Loucy (cell line): ENCODE results near the gene BICRAL.

Experiments
- H2AFZ ChIP-seq: fragments of 200-600 bp; sonication (generic); 2 replicates; pipeline ENCODE4 v1.6.0; 2016; ENCODE audit warnings: antibody characterized with exemption, mild to moderate bottlenecking, low read length, moderate library complexity
- H3F3A ChIP-seq: fragments of 200-600 bp; 2 replicates; pipeline ENCODE4 v1.6.0; 2016; ENCODE audit warnings: antibody characterized with exemption, low read depth, mild to moderate bottlenecking
- H3K27me3 ChIP-seq: fragments of 200-600 bp; sonication (generic); 2 replicates; pipeline ENCODE4 v1.6.1; 2014; ENCODE audit warnings: low read length, mild to moderate bottlenecking; ENCODE audit not compliant: insufficient read depth, poor library complexity, severe bottlenecking
- H3K36me3 ChIP-seq: fragments of 200-600 bp; sonication (generic); 2 replicates; pipeline ENCODE4 v1.6.1; 2016; ENCODE audit warnings: low read length; ENCODE audit not compliant: insufficient read depth
- H3K4me1 ChIP-seq: fragments of 200-600 bp; sonication (generic); 2 replicates; pipeline ENCODE4 v1.5.1; 2014; ENCODE audit warnings: low read length, mild to moderate bottlenecking; ENCODE audit not compliant: insufficient read depth, poor library complexity, severe bottlenecking
- H3K4me2 ChIP-seq: fragments of 200-600 bp; sonication (generic); 2 replicates; pipeline ENCODE4 v1.6.0; 2014; ENCODE audit warnings: antibody characterized with exemption, low read length, low read depth, mild to moderate bottlenecking; ENCODE audit not compliant: poor library complexity, severe bottlenecking
- H3K4me3 ChIP-seq: fragments of 200-600 bp; sonication (generic); 2 replicates; pipeline ENCODE4 v1.5.1; 2014; ENCODE audit warnings: low read length, mild to moderate bottlenecking, mixed read lengths; ENCODE audit not compliant: poor library complexity, severe bottlenecking
- H3K79me2 ChIP-seq: fragments of 200-600 bp; sonication (generic); 2 replicates; pipeline ENCODE4 v1.6.1; 2014; ENCODE audit warnings: low read length; ENCODE audit not compliant: insufficient read depth
- H3K9ac ChIP-seq: fragments of 200-600 bp; sonication (generic); 2 replicates; pipeline ENCODE4 v1.6.0; 2014; ENCODE audit warnings: mild to moderate bottlenecking, low read depth, low read length, moderate library complexity; ENCODE audit not compliant: poor library complexity, severe bottlenecking
- H3K9me2 ChIP-seq: fragments of 200-600 bp; sonication (generic); replicated peaks from 2 replicates; pipeline ENCODE4 v1.6.1; 2016; ENCODE audit warnings: low read depth, low read length, mixed read lengths
- H3K9me3 ChIP-seq: fragments of 200-600 bp; sonication (generic); 2 replicates; pipeline ENCODE4 v1.6.1; 2014; ENCODE audit warnings: mild to moderate bottlenecking, antibody characterized with exemption, low read length, low read depth; ENCODE audit not compliant: insufficient read depth
- H4K20me1 ChIP-seq: fragments of 200-600 bp; sonication (generic); 2 replicates; pipeline ENCODE4 v1.6.0; 2014; ENCODE audit warnings: antibody characterized with exemption, low read length, mild to moderate bottlenecking; ENCODE audit not compliant: insufficient read depth, poor library complexity, severe bottlenecking
- CTCF ChIP-seq: fragments of 200-600 bp; sonication (generic); conservative IDR thresholded peaks from 2 replicates; pipeline ENCODE4 v1.5.1; 2014; ENCODE audit warnings: mild to moderate bottlenecking, antibody characterized with exemption, low read length
- EZH2phosphoT487 ChIP-seq: fragments of 200-600 bp; IDR thresholded peaks from 2 replicates; pipeline ENCODE4 v1.6.1; 2018; ENCODE audit warnings: antibody characterized with exemption, mild to moderate bottlenecking, moderate library complexity, borderline replicate concordance

BICRAL gene

GRCh38 chr6:42841844-42842584, 60.2 kb downstream of the BICRAL start:
- Histone ChIP-seq H4K20me1 (no peaks in the 10 kb centered on the region), H3K79me2 (no peaks in the 10 kb centered on the region), H3F3A (no peaks in the 10 kb centered on the region), H3K4me3 (no peak overlapping the region), H3K27me3 (no peaks in the 10 kb centered on the region), H3K4me2 (no peak overlapping the region), H3K36me3 (peaks cover 4% of the 10 kb centered on the region; the same call in 1 of the 2 replicates), H3K9me2 (no peaks in the 10 kb centered on the region), H3K9ac (no peak overlapping the region), H2AFZ (no peak overlapping the region), H3K9me3 (no peaks in the 10 kb centered on the region), H3K4me1 (no peaks in the 10 kb centered on the region)
- TF ChIP-seq CTCF (no peak), EZH2phosphoT487 (no peak)

GRCh38 chr6:42845327-42845694, 63.5 kb downstream of the BICRAL start:
- no peaks in the 10 kb centered on the region for H3K27me3 ChIP-seq
- no peaks in the 10 kb centered on the region for H3K4me1 ChIP-seq
- no peaks in the 10 kb centered on the region for H3K9me2 ChIP-seq
- no peaks in the 10 kb centered on the region for H3K79me2 ChIP-seq
- no peaks in the 10 kb centered on the region for H3K9me3 ChIP-seq
- no peak overlapping the region for H3K4me2 ChIP-seq
- H3K4me3 ChIP-seq = no peak overlapping the region
- H3K9ac ChIP-seq = no peak overlapping the region
- H3F3A ChIP-seq = no peaks in the 10 kb centered on the region
- no peak for TF ChIP-seq CTCF
- peaks cover 4% of the 10 kb centered on the region; the same call in 1 of the 2 replicates for H3K36me3 ChIP-seq
- H2AFZ ChIP-seq = no peak overlapping the region
- H4K20me1 ChIP-seq = no peaks in the 10 kb centered on the region

DNA sequence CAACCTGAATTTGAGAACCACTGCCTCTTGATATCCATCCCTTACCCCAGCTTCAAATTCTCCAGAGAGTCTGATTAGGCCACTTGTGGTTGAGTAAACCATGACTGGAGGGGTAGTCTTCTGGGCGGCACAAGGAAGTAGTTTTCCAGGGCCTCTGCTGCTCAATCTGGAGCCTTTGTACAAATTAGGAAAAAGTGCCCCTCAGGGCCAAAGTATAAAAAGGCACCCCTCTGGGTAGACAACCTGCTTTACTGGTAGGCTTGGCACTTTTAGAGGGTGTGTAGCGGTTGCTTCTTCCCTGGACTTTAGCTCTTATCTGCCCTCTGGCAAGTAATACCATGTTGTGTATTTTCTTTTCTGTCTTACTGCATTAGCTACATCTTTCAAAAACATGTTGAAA, 64.7 kb downstream of the BICRAL start:
- H3K4me1 ChIP-seq = no peaks in the 10 kb centered on the region
- H3K27me3 ChIP-seq = no peaks in the 10 kb centered on the region
- H3K79me2 ChIP-seq = no peaks in the 10 kb centered on the region
- no peak for TF ChIP-seq EZH2phosphoT487
- TF ChIP-seq CTCF = no peak
- no peaks in the 10 kb centered on the region for H3K9me3 ChIP-seq
- H3K36me3 ChIP-seq = peaks cover 4% of the 10 kb centered on the region; the same call in 1 of the 2 replicates
- H3K9me2 ChIP-seq = no peaks in the 10 kb centered on the region
- no peak overlapping the region for H3K4me2 ChIP-seq
- H2AFZ ChIP-seq = no peak overlapping the region
- H4K20me1 ChIP-seq = no peaks in the 10 kb centered on the region
- no peak overlapping the region for H3K9ac ChIP-seq
- no peak overlapping the region for H3K4me3 ChIP-seq
- no peaks in the 10 kb centered on the region for H3F3A ChIP-seq
